ENCODE results near the gene PRF1. TPM values are rescaled to one million over a fixed set of nuclear protein-coding genes. Genes with fewer than 3 reads are reported as not detected.
A peak's percentile ranks its signal among the peaks of the same experiment; 100 is the strongest.

PRF1 gene
- total and polyA plus RNA-seq, 10 donors, result 6.6 to 79.6 (median 54.6) TPM

GRCh38 chr10:70579234-70580002 lies 23.1 kb downstream of the PRF1 start:
- DNase-seq, result no peak
- peak overlapping the region in 1 of 8 donors; percentile 8 for H3K4me3 ChIP-seq
- H3K27me3 ChIP-seq (replicated peaks in 1 of 7), result no peaks in the 10 kb centered on the region
- peaks cover 13 to 55% (median 45%) of the 10 kb centered on the region in 6 donors for H3K4me1 ChIP-seq
- H3K36me3 ChIP-seq, result no peaks in the 10 kb centered on the region
- intact Hi-C loops (cut with DNase I; ENCODE audit: low total_unique reads), result no loop called here
- peak overlapping the region in 4 of 8 donors; percentile 40 to 79 (median 72) for H3K27ac ChIP-seq
- TF ChIP-seq POLR2AphosphoS5 (IDR thresholded peaks at IDR 0.05) (no peak), POLR2A (IDR thresholded peaks at IDR 0.05) (no peak), CTCF (IDR thresholded peaks at IDR 0.05 in 8 of 11, conservative IDR thresholded peaks at IDR 0.05 in 3 of 11) (no peak)
- no peaks in the 10 kb centered on the region for H3K9me3 ChIP-seq
- 43 to 75% (median 72%) methylated on average over 2 to 3 of the region's 3 CpGs for WGBS, 5 donors

GRCh38 chr10:70578371-70578947 lies 24.1 kb downstream of the PRF1 start:
- Histone ChIP-seq H3K27ac (peak overlapping the region in 6 of 8 donors; percentile 0 to 79 (median 54)), H3K27me3 (replicated peaks in 1 of 7) (no peaks in the 10 kb centered on the region), H3K9me3 (no peaks in the 10 kb centered on the region), H3K4me3 (no peak overlapping the region), H3K36me3 (no peaks in the 10 kb centered on the region), H3K4me1 (peaks cover 13 to 58% (median 44%) of the 10 kb centered on the region in 6 donors)
- DNase-seq, result no peak
- intact Hi-C loops (cut with DNase I; ENCODE audit: low total_unique reads), result no loop called here
- 26 to 44% (median 34%) methylated on average over 7 of the region's 7 CpGs for WGBS, 5 donors
- peak in 1 of 3 donors; percentile 38 for TF ChIP-seq POLR2AphosphoS5 (IDR thresholded peaks at IDR 0.05)
- no peak for TF ChIP-seq CTCF (IDR thresholded peaks at IDR 0.05 in 8 of 11, conservative IDR thresholded peaks at IDR 0.05 in 3 of 11)

DNA sequence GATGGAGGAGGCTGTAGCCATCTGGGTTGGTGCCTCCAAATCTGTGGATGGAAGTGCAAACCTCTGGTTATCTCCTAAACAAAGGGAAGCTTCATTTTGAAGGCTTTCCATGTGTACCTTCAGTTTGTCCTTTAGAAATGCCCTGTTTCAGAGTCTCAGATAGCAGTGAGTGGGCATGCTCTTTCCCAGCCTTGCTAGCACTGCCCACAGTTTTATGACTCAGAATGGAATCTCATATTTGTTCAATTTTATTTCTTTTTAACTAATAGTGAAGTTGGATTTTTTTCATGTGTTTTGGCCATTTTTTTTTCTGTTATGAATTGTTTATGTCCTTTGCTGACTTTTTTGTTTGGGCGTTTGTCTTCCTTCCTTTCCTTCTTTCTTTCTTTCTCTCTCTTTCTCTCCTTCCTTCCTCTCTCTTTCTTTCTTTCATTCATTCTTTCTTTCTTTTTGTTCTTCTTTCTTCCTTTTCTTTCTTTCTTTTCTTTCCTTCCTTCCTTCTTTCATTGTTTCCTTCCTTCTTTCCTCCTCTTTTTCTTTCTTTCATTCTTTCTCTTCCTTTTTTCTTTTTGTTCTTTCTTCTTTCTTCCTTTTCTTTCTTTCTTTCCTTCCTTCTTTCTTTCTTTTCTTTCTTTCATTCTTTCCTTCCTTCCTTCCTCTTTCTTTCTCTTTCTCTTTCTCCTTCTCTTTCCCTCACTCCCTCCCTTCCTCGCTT lies 25.6 kb downstream of the PRF1 start:
- H3K4me1 ChIP-seq, result peaks cover 13 to 58% (median 44%) of the 10 kb centered on the region in 6 donors
- intact Hi-C loops (cut with DNase I; ENCODE audit: low total_unique reads), result no loop called here
- H3K27ac ChIP-seq, result peak overlapping the region in 6 of 8 donors; percentile 58 to 80 (median 65)

More for the DNA sequence above, 25.6 kb downstream of the PRF1 start:
- Histone ChIP-seq H3K4me3 (peak overlapping the region in 1 of 8 donors; percentile 37), H3K27me3 (replicated peaks in 1 of 7) (no peaks in the 10 kb centered on the region), H3K9me3 (no peaks in the 10 kb centered on the region), H3K36me3 (no peaks in the 10 kb centered on the region)
- no peak for TF ChIP-seq POLR2A (IDR thresholded peaks at IDR 0.05)
- TF ChIP-seq POLR2AphosphoS5 (IDR thresholded peaks at IDR 0.05), result no peak
- no peak for TF ChIP-seq CTCF (IDR thresholded peaks at IDR 0.05 in 8 of 11, conservative IDR thresholded peaks at IDR 0.05 in 3 of 11)
- no peak for DNase-seq
- WGBS, 5 donors, result 41 to 60% (median 56%) methylated on average over 2 of the region's 2 CpGs

All from spleen (tissue), 11 donors.